Cardiac fibroblast (primary cell): ENCODE measurements around the gene FNDC4.
"Not testable (repeated sequence)": the region's sequence is repeated elsewhere in the genome, so short reads cannot be mapped to it uniquely, and the experiment has no call there.

Experiments
- DNase-seq, 2 donors: peaks; one replicate each; pipeline versions ENCODE4 v3.0.0 to v3.0.0-alpha.2; 2010; ENCODE audit warnings: low read depth in 2 of 2
- H3K4me3 ChIP-seq, 2 donors: replicated peaks in 1 of 2; 1 replicate in 1 of 2; 2 replicates in 1 of 2; pipeline ENCODE4 v1.5.1; 2011; ENCODE audit warnings: low read depth in 2 of 2, low read length in 2 of 2, mild to moderate bottlenecking in 2 of 2, moderate library complexity in 1 of 2
- TF ChIP-seq, protein P1 (sequence below): IDR thresholded peaks from one replicate; pipeline ENCODE4 v1.5.1; 2011; ENCODE audit warnings: low read depth, mild to moderate bottlenecking, low read length, inconsistent platforms

The FNDC4 gene

GRCh38 chr2:27494944-27495554 lies at the start of gene FNDC4:
Gene FNDC4 (minus strand): TSS chr2:27495200. CDS start chr2:27494679, 521 bp downstream.
- TF ChIP-seq, protein P1, sequence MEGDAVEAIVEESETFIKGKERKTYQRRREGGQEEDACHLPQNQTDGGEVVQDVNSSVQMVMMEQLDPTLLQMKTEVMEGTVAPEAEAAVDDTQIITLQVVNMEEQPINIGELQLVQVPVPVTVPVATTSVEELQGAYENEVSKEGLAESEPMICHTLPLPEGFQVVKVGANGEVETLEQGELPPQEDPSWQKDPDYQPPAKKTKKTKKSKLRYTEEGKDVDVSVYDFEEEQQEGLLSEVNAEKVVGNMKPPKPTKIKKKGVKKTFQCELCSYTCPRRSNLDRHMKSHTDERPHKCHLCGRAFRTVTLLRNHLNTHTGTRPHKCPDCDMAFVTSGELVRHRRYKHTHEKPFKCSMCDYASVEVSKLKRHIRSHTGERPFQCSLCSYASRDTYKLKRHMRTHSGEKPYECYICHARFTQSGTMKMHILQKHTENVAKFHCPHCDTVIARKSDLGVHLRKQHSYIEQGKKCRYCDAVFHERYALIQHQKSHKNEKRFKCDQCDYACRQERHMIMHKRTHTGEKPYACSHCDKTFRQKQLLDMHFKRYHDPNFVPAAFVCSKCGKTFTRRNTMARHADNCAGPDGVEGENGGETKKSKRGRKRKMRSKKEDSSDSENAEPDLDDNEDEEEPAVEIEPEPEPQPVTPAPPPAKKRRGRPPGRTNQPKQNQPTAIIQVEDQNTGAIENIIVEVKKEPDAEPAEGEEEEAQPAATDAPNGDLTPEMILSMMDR = no peak
- peak in 1 of 2 donors; percentile 18 for DNase-seq

DNA sequence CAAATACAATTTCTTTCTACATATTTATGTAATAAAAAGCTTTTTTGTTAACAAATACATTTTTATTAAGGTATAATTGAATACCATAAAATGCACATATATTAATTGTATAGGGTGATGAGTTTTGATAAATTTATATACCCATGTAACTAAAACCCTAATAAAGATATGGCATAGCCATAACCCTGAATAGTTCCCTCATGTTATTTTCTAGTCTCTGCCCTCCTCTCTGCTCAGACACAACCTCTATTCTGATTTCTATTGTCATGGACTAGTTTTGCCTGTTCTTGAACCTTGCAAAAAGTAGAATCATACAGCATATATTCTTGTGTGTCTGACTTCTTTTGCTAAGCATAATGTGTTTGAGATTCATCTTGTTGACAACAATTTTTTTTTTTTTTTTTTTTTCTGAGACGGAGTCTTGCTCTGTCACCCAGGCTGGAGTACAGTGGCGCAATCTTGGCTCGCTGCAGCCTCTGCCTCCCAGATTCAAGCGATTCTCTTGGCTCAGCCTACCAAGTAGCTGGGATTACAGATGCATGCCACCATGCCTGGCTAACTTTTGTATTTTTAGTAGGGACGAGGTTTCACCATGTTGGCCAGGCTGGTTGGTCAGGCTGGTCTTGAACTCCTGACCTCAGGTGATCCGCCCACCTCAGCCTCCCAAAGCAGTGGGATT lies 49.3 kb upstream of the FNDC4 start:
- TF ChIP-seq, protein P1 = no peak
- H3K4me3 ChIP-seq = no peak overlapping the region
- no peak for DNase-seq

More at GRCh38 chr2:27494944-27495554, at the start of gene FNDC4:
- H3K4me3 ChIP-seq = peak within 1 kb of the TSS; percentile 68 to 69

- DNase-seq, H3K4me3 ChIP-seq: not testable (repeated sequence)
These were observed 44.6 kb upstream of the FNDC4 start for GRCh38 chr2:27539649-27540048.

- DNase-seq, H3K4me3 ChIP-seq: not testable (repeated sequence)
These were observed 43.9 kb upstream of the FNDC4 start for GRCh38 chr2:27538839-27539450.

DNA sequence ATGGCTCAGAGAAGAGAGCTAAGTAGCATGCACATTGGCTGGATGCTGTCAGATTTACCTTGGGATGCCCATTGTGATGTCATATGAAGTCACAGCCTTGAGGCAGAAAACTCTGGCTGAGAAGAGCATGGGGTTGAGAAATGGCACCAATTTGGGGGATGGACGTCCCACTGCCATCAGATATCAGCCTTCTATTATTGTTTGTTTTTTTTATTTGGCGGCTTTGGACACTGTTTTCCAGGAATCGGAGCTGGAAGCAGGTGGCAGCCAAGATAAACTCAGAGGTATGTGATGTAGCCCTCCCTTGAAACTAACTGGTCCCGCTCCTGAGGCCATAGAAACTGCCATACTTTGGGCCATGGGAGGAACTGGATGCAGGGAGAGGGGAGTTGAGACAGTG lies 42.3 kb upstream of the FNDC4 start:
- TF ChIP-seq, protein P1 = no peak
- no peak for DNase-seq

GRCh38 chr2:27531983-27532382 lies 37.0 kb upstream of the FNDC4 start:
- TF ChIP-seq, protein P1 = no peak
- DNase-seq = no peak
- no peak overlapping the region for H3K4me3 ChIP-seq

More for the DNA sequence above, 42.3 kb upstream of the FNDC4 start:
- H3K4me3 ChIP-seq = no peak overlapping the region

DNA sequence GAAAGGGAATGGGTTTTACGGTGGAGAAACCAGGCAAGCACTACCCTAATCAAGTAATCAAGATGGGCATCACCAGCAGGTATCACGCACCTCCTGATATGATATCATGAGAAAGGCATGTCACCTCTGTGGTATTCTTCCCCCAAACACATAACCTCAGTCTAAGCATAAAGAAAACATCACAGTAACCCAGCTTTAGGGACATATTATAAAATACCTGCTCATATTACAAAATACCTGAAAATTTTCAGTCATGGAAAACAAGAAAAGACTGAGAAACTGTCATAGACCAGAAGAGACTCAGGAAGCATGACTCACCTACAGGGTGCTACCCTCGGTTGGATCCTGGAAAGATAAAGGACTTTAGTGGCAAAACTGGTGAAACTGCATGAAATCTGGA lies 32.2 kb upstream of the FNDC4 start:
- peak in 1 of 2 donors; percentile 17 for DNase-seq
- TF ChIP-seq, protein P1 = no peak
- H3K4me3 ChIP-seq = no peak overlapping the region
